ENCODE results near the gene PCBP4.

PCBP4 gene

DNA sequence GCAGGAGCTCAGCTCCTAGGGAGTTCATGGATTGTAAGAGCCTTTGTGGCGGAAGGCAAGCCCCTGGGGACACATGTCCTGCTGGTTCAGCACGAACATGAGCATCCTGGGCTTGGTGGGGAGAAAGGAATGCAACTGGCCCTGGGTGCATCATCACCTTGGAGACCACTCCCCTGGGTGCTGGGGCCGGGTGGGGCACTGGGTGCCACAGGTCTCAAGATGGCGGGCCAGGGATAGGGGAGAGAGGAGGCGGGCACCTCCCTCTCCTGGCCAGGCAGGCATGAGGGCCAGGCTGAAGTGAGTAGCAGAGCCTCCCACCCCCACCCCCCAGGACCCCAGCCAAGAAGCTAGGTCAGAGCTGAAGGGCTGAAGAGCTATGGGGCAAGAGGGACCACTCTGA lies 768 bp downstream of the PCBP4 start:
- TF ChIP-seq, protein P1, sequence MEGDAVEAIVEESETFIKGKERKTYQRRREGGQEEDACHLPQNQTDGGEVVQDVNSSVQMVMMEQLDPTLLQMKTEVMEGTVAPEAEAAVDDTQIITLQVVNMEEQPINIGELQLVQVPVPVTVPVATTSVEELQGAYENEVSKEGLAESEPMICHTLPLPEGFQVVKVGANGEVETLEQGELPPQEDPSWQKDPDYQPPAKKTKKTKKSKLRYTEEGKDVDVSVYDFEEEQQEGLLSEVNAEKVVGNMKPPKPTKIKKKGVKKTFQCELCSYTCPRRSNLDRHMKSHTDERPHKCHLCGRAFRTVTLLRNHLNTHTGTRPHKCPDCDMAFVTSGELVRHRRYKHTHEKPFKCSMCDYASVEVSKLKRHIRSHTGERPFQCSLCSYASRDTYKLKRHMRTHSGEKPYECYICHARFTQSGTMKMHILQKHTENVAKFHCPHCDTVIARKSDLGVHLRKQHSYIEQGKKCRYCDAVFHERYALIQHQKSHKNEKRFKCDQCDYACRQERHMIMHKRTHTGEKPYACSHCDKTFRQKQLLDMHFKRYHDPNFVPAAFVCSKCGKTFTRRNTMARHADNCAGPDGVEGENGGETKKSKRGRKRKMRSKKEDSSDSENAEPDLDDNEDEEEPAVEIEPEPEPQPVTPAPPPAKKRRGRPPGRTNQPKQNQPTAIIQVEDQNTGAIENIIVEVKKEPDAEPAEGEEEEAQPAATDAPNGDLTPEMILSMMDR (conservative IDR thresholded peaks at IDR 0.05; ENCODE audit: low read length): no peak
- peak overlapping the region; percentile 84 for H3K4me3 ChIP-seq (ENCODE audit: low read length)
- no peak for DNase-seq (ENCODE audit: low read depth)

- TF ChIP-seq, protein P1 (conservative IDR thresholded peaks at IDR 0.05; ENCODE audit: low read length): no peak
- peak overlapping the region; percentile 84 for H3K4me3 ChIP-seq (ENCODE audit: low read length)
- DNase-seq (ENCODE audit: low read depth): no peak
Observed at GRCh38 chr3:51966016-51966415, 1.2 kb downstream of the PCBP4 start.

DNA sequence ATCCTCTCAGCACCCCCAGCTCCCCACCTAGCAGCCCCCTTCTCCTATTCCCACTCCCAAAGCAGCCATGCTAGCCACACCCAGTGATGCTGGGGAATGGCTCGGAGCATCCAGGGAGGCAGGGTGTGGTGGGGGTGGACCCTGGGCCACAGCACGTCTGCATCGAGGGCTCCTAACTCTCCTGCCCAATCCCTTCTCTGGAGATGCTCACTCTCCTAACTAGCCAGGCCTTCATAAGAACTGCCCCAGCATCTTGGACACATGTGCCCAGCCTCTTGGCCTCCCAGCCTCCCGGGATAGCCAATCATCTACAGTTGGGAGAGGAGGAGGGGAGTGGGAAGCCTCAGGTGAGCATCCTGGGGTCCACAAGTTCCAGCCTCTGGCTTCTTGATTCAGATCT lies 2.7 kb downstream of the PCBP4 start:
- DNase-seq (ENCODE audit: low read depth): no peak
- TF ChIP-seq, protein P1 (conservative IDR thresholded peaks at IDR 0.05; ENCODE audit: low read length): no peak
- no peak overlapping the region for H3K4me3 ChIP-seq (ENCODE audit: low read length)

GRCh38 chr3:51963951-51964451 lies 3.3 kb downstream of the PCBP4 start:
- no peak overlapping the region for H3K4me3 ChIP-seq (ENCODE audit: low read length)

GRCh38 chr3:51962854-51963530 lies 4.3 kb downstream of the PCBP4 start:
- no peak overlapping the region for H3K4me3 ChIP-seq (ENCODE audit: low read length)
- no peak for DNase-seq (ENCODE audit: low read depth)
- TF ChIP-seq, protein P1 (conservative IDR thresholded peaks at IDR 0.05; ENCODE audit: low read length): no peak

More at GRCh38 chr3:51963951-51964451, 3.3 kb downstream of the PCBP4 start:
- DNase-seq (ENCODE audit: low read depth): no peak
- TF ChIP-seq, protein P1 (conservative IDR thresholded peaks at IDR 0.05; ENCODE audit: low read length): no peak

GRCh38 chr3:51961602-51962569 lies 5.4 kb downstream of the PCBP4 start:
- TF ChIP-seq, protein P1 (conservative IDR thresholded peaks at IDR 0.05; ENCODE audit: low read length): no peak
- no peak for DNase-seq (ENCODE audit: low read depth)
- H3K4me3 ChIP-seq (ENCODE audit: low read length): no peak overlapping the region

All from AG10803 (cell line).